ENCODE data around the gene SLC2A13. TPM values are rescaled to one million over a fixed set of nuclear protein-coding genes. Genes with fewer than 3 reads are reported as not detected.

The SLC2A13 gene
- total and polyA plus RNA-seq, 4 donors = 1.9 to 20.2 (median 6.9) TPM

DNA sequence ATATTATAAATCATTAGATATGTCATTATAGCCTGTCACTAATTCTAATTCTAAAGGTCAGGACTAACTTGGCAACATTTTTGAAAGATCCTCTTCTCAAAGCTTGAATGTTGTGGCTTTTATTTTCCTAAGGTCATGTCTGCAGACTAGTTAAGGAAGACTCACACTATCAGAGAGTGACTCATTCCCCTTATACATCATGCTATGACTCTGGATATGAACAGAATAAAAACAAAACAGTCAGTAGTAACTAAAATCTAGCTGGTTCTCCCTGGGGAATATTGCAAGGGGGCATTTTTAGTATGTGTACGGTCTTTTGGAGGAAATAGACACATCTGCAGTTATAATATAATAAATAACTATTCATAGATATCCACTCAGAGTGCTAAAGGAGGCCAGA is 170.6 kb downstream of the SLC2A13 start:
- H3K27me3 ChIP-seq (ENCODE audit: control insufficient read depth in 4 of 4, insufficient read depth in 4 of 4, low read length in 3 of 4) = no peaks in the 10 kb centered on the region
- WGBS = 91% methylated on average over 1 of the region's 1 CpG
- peaks cover 0 to 18% (median 13%) of the 10 kb centered on the region in 4 donors for H3K4me1 ChIP-seq (ENCODE audit: control insufficient read depth in 4 of 4, insufficient read depth in 4 of 4, low read length in 3 of 4)
- no peak for TF ChIP-seq CTCF (IDR thresholded peaks at IDR 0.05; ENCODE audit: low read depth, low read length, missing input control)
- TF ChIP-seq FOXA1 (IDR thresholded peaks at IDR 0.05) = no peak
- TF ChIP-seq SP1 (IDR thresholded peaks at IDR 0.05) = no peak
- TF ChIP-seq NR2F2 (IDR thresholded peaks at IDR 0.05) = no peak
- no peak for TF ChIP-seq YY1 (IDR thresholded peaks at IDR 0.05)
- no peak for TF ChIP-seq EGR1 (IDR thresholded peaks at IDR 0.05; ENCODE audit: low read depth in 2 of 2)
- no peak for TF ChIP-seq ATF3 (IDR thresholded peaks at IDR 0.05)
- no peak for TF ChIP-seq RXRA (IDR thresholded peaks at IDR 0.05)
- no peak for TF ChIP-seq RAD21 (IDR thresholded peaks at IDR 0.05)
- no peak for TF ChIP-seq MAX (IDR thresholded peaks at IDR 0.05)
- no peak overlapping the region for H3K4me3 ChIP-seq (ENCODE audit: low read depth in 1 of 3, low read length in 3 of 3)
- H3K9me3 ChIP-seq (ENCODE audit: control insufficient read depth in 4 of 4, low read length in 3 of 4) = no peaks in the 10 kb centered on the region
- no peaks in the 10 kb centered on the region for H3K36me3 ChIP-seq (ENCODE audit: control insufficient read depth in 4 of 4, insufficient read depth in 3 of 4, low read depth in 1 of 4, low read length in 3 of 4)
- no peak overlapping the region for H3K9ac ChIP-seq (ENCODE audit: low read depth in 1 of 2, low read length in 2 of 2)
- H3K27ac ChIP-seq (ENCODE audit: low read depth in 1 of 2, low read length in 2 of 2) = no peak overlapping the region
- DNase-seq (ENCODE audit: low spot score) = no peak

- no peaks in the 10 kb centered on the region for H3K9me3 ChIP-seq (ENCODE audit: control insufficient read depth in 4 of 4, low read length in 3 of 4)
- TF ChIP-seq JUND (IDR thresholded peaks at IDR 0.05) (peak in 1 of 2 donors; percentile 19), HNF4G (IDR thresholded peaks at IDR 0.05) (no peak), RXRA (IDR thresholded peaks at IDR 0.05) (peak in 1 of 2 donors; percentile 20)
- peaks cover 2 to 18% (median 13%) of the 10 kb centered on the region in 4 donors for H3K4me1 ChIP-seq (ENCODE audit: control insufficient read depth in 4 of 4, insufficient read depth in 4 of 4, low read length in 3 of 4)
- DNase-seq (ENCODE audit: low spot score) = no peak
- H3K36me3 ChIP-seq (ENCODE audit: control insufficient read depth in 4 of 4, insufficient read depth in 3 of 4, low read depth in 1 of 4, low read length in 3 of 4) = no peaks in the 10 kb centered on the region
- no peaks in the 10 kb centered on the region for H3K27me3 ChIP-seq (ENCODE audit: control insufficient read depth in 4 of 4, insufficient read depth in 4 of 4, low read length in 3 of 4)
- H3K4me3 ChIP-seq (ENCODE audit: low read depth in 1 of 3, low read length in 3 of 3) = no peak overlapping the region
- H3K27ac ChIP-seq (ENCODE audit: low read depth in 1 of 2, low read length in 2 of 2) = peak overlapping the region in 1 of 2 donors; percentile 56
- H3K9ac ChIP-seq (ENCODE audit: low read depth in 1 of 2, low read length in 2 of 2) = no peak overlapping the region
Observed at GRCh38 chr12:39931857-39932256, 174.0 kb downstream of the SLC2A13 start.

DNA sequence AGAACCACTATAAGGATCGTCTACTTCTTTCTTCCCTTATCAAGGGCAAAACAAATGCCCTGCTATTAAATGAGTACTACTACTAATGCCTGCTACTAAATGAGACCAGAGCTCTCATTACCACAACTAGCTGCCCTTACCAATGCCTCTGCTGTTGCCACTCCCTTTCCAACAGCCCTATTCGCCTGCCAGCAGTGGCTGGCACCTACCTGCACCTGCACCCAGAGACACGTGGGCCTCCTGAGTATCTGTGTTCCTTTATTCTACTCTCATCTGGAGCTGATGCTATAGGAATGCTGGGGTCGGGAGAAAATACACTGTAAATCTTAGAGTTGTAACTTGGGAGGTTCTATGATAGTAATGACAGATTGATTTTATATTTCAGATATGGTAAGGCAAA is 174.7 kb downstream of the SLC2A13 start:
- H3K4me1 ChIP-seq (ENCODE audit: control insufficient read depth in 4 of 4, insufficient read depth in 4 of 4, low read length in 3 of 4) = peaks cover 2 to 18% (median 13%) of the 10 kb centered on the region in 4 donors
- no peaks in the 10 kb centered on the region for H3K36me3 ChIP-seq (ENCODE audit: control insufficient read depth in 4 of 4, insufficient read depth in 3 of 4, low read depth in 1 of 4, low read length in 3 of 4)
- WGBS = 59% methylated on average over 4 of the region's 4 CpGs
- H3K27me3 ChIP-seq (ENCODE audit: control insufficient read depth in 4 of 4, insufficient read depth in 4 of 4, low read length in 3 of 4) = no peaks in the 10 kb centered on the region
- no peak for TF ChIP-seq CTCF (IDR thresholded peaks at IDR 0.05; ENCODE audit: low read depth, low read length, missing input control)
- TF ChIP-seq RXRA (IDR thresholded peaks at IDR 0.05) = no peak
- no peak for TF ChIP-seq MAX (IDR thresholded peaks at IDR 0.05)
- TF ChIP-seq HNF4G (IDR thresholded peaks at IDR 0.05) = no peak
- no peak for TF ChIP-seq FOXA2 (IDR thresholded peaks at IDR 0.05)
- no peak for TF ChIP-seq NR2F2 (IDR thresholded peaks at IDR 0.05)
- TF ChIP-seq TAF1 (conservative IDR thresholded peaks at IDR 0.05) = no peak
- no peak for TF ChIP-seq RAD21 (IDR thresholded peaks at IDR 0.05)
- TF ChIP-seq FOXA1 (IDR thresholded peaks at IDR 0.05) = no peak
- no peak for TF ChIP-seq HNF4A (conservative IDR thresholded peaks at IDR 0.05)
- TF ChIP-seq, protein P1, sequence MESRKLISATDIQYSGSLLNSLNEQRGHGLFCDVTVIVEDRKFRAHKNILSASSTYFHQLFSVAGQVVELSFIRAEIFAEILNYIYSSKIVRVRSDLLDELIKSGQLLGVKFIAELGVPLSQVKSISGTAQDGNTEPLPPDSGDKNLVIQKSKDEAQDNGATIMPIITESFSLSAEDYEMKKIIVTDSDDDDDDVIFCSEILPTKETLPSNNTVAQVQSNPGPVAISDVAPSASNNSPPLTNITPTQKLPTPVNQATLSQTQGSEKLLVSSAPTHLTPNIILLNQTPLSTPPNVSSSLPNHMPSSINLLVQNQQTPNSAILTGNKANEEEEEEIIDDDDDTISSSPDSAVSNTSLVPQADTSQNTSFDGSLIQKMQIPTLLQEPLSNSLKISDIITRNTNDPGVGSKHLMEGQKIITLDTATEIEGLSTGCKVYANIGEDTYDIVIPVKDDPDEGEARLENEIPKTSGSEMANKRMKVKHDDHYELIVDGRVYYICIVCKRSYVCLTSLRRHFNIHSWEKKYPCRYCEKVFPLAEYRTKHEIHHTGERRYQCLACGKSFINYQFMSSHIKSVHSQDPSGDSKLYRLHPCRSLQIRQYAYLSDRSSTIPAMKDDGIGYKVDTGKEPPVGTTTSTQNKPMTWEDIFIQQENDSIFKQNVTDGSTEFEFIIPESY (IDR thresholded peaks at IDR 0.05) = no peak
- DNase-seq (ENCODE audit: low spot score) = no peak
- no peak overlapping the region for H3K9ac ChIP-seq (ENCODE audit: low read depth in 1 of 2, low read length in 2 of 2)
- H3K4me3 ChIP-seq (ENCODE audit: low read depth in 1 of 3, low read length in 3 of 3) = no peak overlapping the region
- peak overlapping the region in 1 of 2 donors; percentile 56 for H3K27ac ChIP-seq (ENCODE audit: low read depth in 1 of 2, low read length in 2 of 2)
- no peaks in the 10 kb centered on the region for H3K9me3 ChIP-seq (ENCODE audit: control insufficient read depth in 4 of 4, low read length in 3 of 4)
